ACC112 (cell line): Measurements from ENCODE around the gene C6orf132.

Experiments used
- H2AFZ ChIP-seq: fragments of 200-600 bp; sonication (generic); one replicate; pipeline ENCODE4 v1.6.0; 2017; ENCODE audit warnings: antibody characterized with exemption, low read length; ENCODE audit not compliant: unreplicated experiment
- H3K27ac ChIP-seq: fragments of 200-600 bp; sonication (generic); 2 replicates; pipeline ENCODE4 v1.5.1; 2014; ENCODE audit warnings: low read depth, mild to moderate bottlenecking, antibody characterized with exemption, low read length, moderate library complexity
- H3K27me3 ChIP-seq: fragments of 200-600 bp; sonication (generic); 2 replicates; pipeline ENCODE4 v1.6.1; 2014; ENCODE audit warnings: mild to moderate bottlenecking, antibody characterized with exemption, low read length, moderate library complexity, mixed read lengths; ENCODE audit not compliant: insufficient read depth
- H3K36me3 ChIP-seq: fragments of 200-600 bp; sonication (generic); 2 replicates; pipeline ENCODE4 v1.6.1; 2016; ENCODE audit warnings: mild to moderate bottlenecking, antibody characterized with exemption, low read length, moderate library complexity, mixed read lengths; ENCODE audit not compliant: insufficient read depth
- H3K4me1 ChIP-seq: fragments of 200-600 bp; sonication (generic); one replicate; pipeline ENCODE4 v1.6.1; 2016; ENCODE audit warnings: low read length, mixed read lengths; ENCODE audit not compliant: insufficient read depth, unreplicated experiment, control insufficient read depth
- H3K4me3 ChIP-seq: fragments of 200-600 bp; sonication (generic); 2 replicates; pipeline ENCODE4 v1.5.1; 2014; ENCODE audit warnings: mild to moderate bottlenecking, low read depth, low read length
- H3K79me2 ChIP-seq: fragments of 200-600 bp; sonication (generic); one replicate; pipeline ENCODE4 v1.6.0; 2016; ENCODE audit warnings: low read length; ENCODE audit not compliant: control insufficient read depth, unreplicated experiment, insufficient read depth

Gene C6orf132

GRCh38 chr6:42135161-42135560 is 7.3 kb downstream of the C6orf132 start:
- Histone ChIP-seq H3K36me3 (no peaks in the 10 kb centered on the region), H3K27me3 (no peaks in the 10 kb centered on the region), H3K79me2 (peaks cover 28% of the 10 kb centered on the region), H3K4me1 (peaks cover 39% of the 10 kb centered on the region), H3K27ac (no peak overlapping the region), H3K4me3 (no peak overlapping the region), H2AFZ (no peak overlapping the region)

GRCh38 chr6:42133926-42134325 is 8.5 kb downstream of the C6orf132 start:
- H3K4me1 ChIP-seq, result peaks cover 26% of the 10 kb centered on the region
- no peak overlapping the region for H3K4me3 ChIP-seq
- H2AFZ ChIP-seq, result no peak overlapping the region
- no peaks in the 10 kb centered on the region for H3K36me3 ChIP-seq
- H3K27me3 ChIP-seq, result no peaks in the 10 kb centered on the region
- peaks cover 20% of the 10 kb centered on the region for H3K79me2 ChIP-seq
- H3K27ac ChIP-seq, result no peak overlapping the region

- H3K27me3 ChIP-seq, result no peaks in the 10 kb centered on the region
- peak overlapping the region; percentile 29 for H2AFZ ChIP-seq
- H3K4me1 ChIP-seq, result peaks cover 14% of the 10 kb centered on the region
- no peak overlapping the region for H3K4me3 ChIP-seq
- H3K79me2 ChIP-seq, result peaks cover 10% of the 10 kb centered on the region
- H3K36me3 ChIP-seq, result peaks cover 4% of the 10 kb centered on the region; the same call in 1 of the 2 replicates
- H3K27ac ChIP-seq, result peak overlapping the region; percentile 82
Observed at GRCh38 chr6:42131531-42131930, 10.9 kb downstream of the C6orf132 start.

- Histone ChIP-seq H3K4me3 (no peak overlapping the region), H3K79me2 (no peaks in the 10 kb centered on the region), H3K4me1 (peaks cover 8% of the 10 kb centered on the region), H2AFZ (no peak overlapping the region), H3K36me3 (peaks cover 4% of the 10 kb centered on the region; the same call in 1 of the 2 replicates), H3K27me3 (no peaks in the 10 kb centered on the region), H3K27ac (no peak overlapping the region)
Observed at GRCh38 chr6:42129360-42129676, 13.1 kb downstream of the C6orf132 start.

- Histone ChIP-seq H3K4me3 (no peak overlapping the region), H3K36me3 (peaks cover 4% of the 10 kb centered on the region; the same call in 1 of the 2 replicates), H3K79me2 (no peaks in the 10 kb centered on the region), H3K27me3 (no peaks in the 10 kb centered on the region), H3K4me1 (peaks cover 8% of the 10 kb centered on the region), H2AFZ (no peak overlapping the region), H3K27ac (no peak overlapping the region)
Observed at GRCh38 chr6:42128460-42129359, 13.7 kb downstream of the C6orf132 start.

GRCh38 chr6:42125663-42126062 is 16.8 kb downstream of the C6orf132 start:
- Histone ChIP-seq H3K27ac (no peak overlapping the region), H3K4me3 (no peak overlapping the region), H3K4me1 (peaks cover 29% of the 10 kb centered on the region), H3K27me3 (no peaks in the 10 kb centered on the region), H3K36me3 (peaks cover 4% of the 10 kb centered on the region; the same call in 1 of the 2 replicates), H2AFZ (no peak overlapping the region), H3K79me2 (no peaks in the 10 kb centered on the region)

GRCh38 chr6:42125231-42125630 is 17.2 kb downstream of the C6orf132 start:
- Histone ChIP-seq H3K4me3 (no peak overlapping the region), H2AFZ (no peak overlapping the region), H3K79me2 (no peaks in the 10 kb centered on the region), H3K4me1 (peaks cover 29% of the 10 kb centered on the region), H3K36me3 (peaks cover 4% of the 10 kb centered on the region; the same call in 1 of the 2 replicates), H3K27me3 (no peaks in the 10 kb centered on the region), H3K27ac (no peak overlapping the region)

- Histone ChIP-seq H3K4me1 (peaks cover 29% of the 10 kb centered on the region), H3K36me3 (peaks cover 4% of the 10 kb centered on the region; the same call in 1 of the 2 replicates), H3K27ac (peak overlapping the region; percentile 23; the same call in 1 of the 2 replicates), H2AFZ (no peak overlapping the region), H3K79me2 (no peaks in the 10 kb centered on the region), H3K27me3 (no peaks in the 10 kb centered on the region), H3K4me3 (no peak overlapping the region)
Observed at GRCh38 chr6:42124223-42124836, 18.1 kb downstream of the C6orf132 start.

- H2AFZ ChIP-seq, result no peak overlapping the region
- H3K4me1 ChIP-seq, result peaks cover 31% of the 10 kb centered on the region
- no peaks in the 10 kb centered on the region for H3K79me2 ChIP-seq
- H3K27ac ChIP-seq, result peak overlapping the region; percentile 91
- no peak overlapping the region for H3K4me3 ChIP-seq
- H3K36me3 ChIP-seq, result peaks cover 4% of the 10 kb centered on the region; the same call in 1 of the 2 replicates
- H3K27me3 ChIP-seq, result no peaks in the 10 kb centered on the region
Observed at GRCh38 chr6:42123379-42124103, 18.9 kb downstream of the C6orf132 start.
